ENCODE measurements around the gene CLEC4A.
A peak's percentile ranks its signal among the peaks of the same experiment; 100 is the strongest.
"Not testable (repeated sequence)": the region's sequence is repeated elsewhere in the genome, so short reads cannot be mapped to it uniquely, and the experiment has no call there.

Gene CLEC4A

GRCh38 chr12:8089716-8090115 lies 33.7 kb upstream of the CLEC4A start:
- Histone ChIP-seq H3K4me3 (ENCODE audit: low read depth, low read length) (no peak overlapping the region), H3K36me3 (peaks cover 59% of the 10 kb centered on the region), H3K27me3 (ENCODE audit: insufficient read depth, low read depth, severe bottlenecking) (no peaks in the 10 kb centered on the region), H3K27ac (no peak overlapping the region), H3K9me3 (ENCODE audit: severe bottlenecking) (no peaks in the 10 kb centered on the region)
- no peak for DNase-seq
- TF ChIP-seq, protein P1, sequence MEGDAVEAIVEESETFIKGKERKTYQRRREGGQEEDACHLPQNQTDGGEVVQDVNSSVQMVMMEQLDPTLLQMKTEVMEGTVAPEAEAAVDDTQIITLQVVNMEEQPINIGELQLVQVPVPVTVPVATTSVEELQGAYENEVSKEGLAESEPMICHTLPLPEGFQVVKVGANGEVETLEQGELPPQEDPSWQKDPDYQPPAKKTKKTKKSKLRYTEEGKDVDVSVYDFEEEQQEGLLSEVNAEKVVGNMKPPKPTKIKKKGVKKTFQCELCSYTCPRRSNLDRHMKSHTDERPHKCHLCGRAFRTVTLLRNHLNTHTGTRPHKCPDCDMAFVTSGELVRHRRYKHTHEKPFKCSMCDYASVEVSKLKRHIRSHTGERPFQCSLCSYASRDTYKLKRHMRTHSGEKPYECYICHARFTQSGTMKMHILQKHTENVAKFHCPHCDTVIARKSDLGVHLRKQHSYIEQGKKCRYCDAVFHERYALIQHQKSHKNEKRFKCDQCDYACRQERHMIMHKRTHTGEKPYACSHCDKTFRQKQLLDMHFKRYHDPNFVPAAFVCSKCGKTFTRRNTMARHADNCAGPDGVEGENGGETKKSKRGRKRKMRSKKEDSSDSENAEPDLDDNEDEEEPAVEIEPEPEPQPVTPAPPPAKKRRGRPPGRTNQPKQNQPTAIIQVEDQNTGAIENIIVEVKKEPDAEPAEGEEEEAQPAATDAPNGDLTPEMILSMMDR (IDR thresholded peaks at IDR 0.05; ENCODE audit: low read depth, low read length) = no peak

GRCh38 chr12:8093291-8093690 lies 30.1 kb upstream of the CLEC4A start:
- Histone ChIP-seq H3K36me3 (peaks cover 66% of the 10 kb centered on the region), H3K27me3 (ENCODE audit: insufficient read depth, low read depth, severe bottlenecking) (no peaks in the 10 kb centered on the region)
- TF ChIP-seq, protein P1 (IDR thresholded peaks at IDR 0.05; ENCODE audit: low read depth, low read length) = no peak

DNA sequence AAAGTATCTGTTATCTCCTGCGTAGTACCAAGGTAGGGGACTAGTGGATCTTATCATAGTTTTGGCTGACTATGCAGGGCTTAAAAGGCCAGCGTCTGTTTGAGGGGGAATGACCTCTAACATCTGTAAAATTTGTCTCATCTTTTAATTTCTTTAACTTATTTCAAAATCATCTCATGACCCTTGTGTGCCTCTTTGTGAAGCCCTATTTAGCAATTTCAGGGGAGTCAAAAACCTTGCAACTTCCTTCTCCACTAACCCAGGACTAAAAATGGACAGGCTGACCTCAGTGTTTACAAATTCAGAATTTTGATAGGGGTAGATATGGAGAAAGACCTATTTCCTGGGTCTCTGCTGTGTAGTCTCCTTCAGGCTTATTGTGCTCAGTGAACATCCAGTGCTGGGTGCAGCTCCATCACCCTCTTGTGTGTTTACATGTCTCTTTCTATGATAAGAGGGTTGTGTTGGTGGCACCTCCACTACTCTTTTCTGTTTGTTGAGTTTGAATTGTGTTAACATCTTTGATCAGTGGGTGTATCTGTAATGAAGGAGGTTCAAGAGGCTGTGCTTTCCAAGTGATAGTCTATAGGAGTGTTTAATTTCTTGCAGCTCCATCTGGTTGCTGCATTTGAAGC lies 27.0 kb upstream of the CLEC4A start:
- no peak overlapping the region for H3K4me3 ChIP-seq (ENCODE audit: low read depth, low read length)
- H3K27ac ChIP-seq = no peak overlapping the region
- TF ChIP-seq, protein P1 (IDR thresholded peaks at IDR 0.05; ENCODE audit: low read depth, low read length) = no peak
- H3K27me3 ChIP-seq (ENCODE audit: insufficient read depth, low read depth, severe bottlenecking) = no peaks in the 10 kb centered on the region
- H3K9me3 ChIP-seq (ENCODE audit: severe bottlenecking) = no peaks in the 10 kb centered on the region
- peaks cover 53% of the 10 kb centered on the region for H3K36me3 ChIP-seq
- no peak for DNase-seq

More at GRCh38 chr12:8093291-8093690, 30.1 kb upstream of the CLEC4A start:
- no peak for DNase-seq
- Histone ChIP-seq H3K4me3 (ENCODE audit: low read depth, low read length) (no peak overlapping the region), H3K9me3 (ENCODE audit: severe bottlenecking) (no peaks in the 10 kb centered on the region), H3K27ac (no peak overlapping the region)

GRCh38 chr12:8099235-8099634 lies 24.2 kb upstream of the CLEC4A start:
- H3K36me3 ChIP-seq = peaks cover 26% of the 10 kb centered on the region
- H3K27me3 ChIP-seq (ENCODE audit: insufficient read depth, low read depth, severe bottlenecking) = no peaks in the 10 kb centered on the region
- H3K4me3 ChIP-seq (ENCODE audit: low read depth, low read length) = no peak overlapping the region
- H3K9me3 ChIP-seq (ENCODE audit: severe bottlenecking) = no peaks in the 10 kb centered on the region
- DNase-seq = no peak
- TF ChIP-seq, protein P1 (IDR thresholded peaks at IDR 0.05; ENCODE audit: low read depth, low read length) = no peak
- no peak overlapping the region for H3K27ac ChIP-seq

DNA sequence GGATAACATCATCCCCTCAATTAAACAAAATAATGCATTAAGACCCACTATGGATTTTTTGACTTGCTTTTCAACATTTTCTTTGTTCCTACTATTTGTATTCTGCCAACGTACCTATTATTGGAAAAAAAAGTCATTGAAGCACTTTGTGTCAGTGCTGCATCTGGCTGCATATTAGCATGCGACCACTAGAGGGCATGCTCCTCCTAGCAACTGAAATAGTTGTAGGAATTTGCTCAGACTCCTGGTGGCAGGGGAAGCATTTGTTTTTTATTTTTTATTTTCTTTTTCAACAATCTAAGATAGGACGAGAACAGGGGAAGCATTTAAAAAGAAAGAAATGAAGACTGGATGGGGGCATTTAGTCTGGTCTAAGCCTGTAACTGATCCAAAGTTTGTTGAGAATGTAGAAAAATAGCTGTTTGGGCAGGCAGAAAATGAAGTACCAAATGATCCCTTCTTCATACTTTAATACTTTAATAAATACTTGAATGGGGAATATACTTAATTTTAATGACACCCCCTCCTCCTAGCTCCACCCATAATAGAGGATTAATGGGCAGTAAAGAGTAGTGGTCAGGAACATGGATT lies 14.5 kb upstream of the CLEC4A start:
- Histone ChIP-seq H3K36me3 (no peaks in the 10 kb centered on the region), H3K27ac (no peak overlapping the region), H3K4me3 (ENCODE audit: low read depth, low read length) (no peak overlapping the region), H3K9me3 (ENCODE audit: severe bottlenecking) (no peaks in the 10 kb centered on the region), H3K27me3 (ENCODE audit: insufficient read depth, low read depth, severe bottlenecking) (no peaks in the 10 kb centered on the region)
- peak; percentile 71 for DNase-seq
- TF ChIP-seq, protein P1 (IDR thresholded peaks at IDR 0.05; ENCODE audit: low read depth, low read length) = peak; percentile 76

GRCh38 chr12:8113117-8113516 lies 10.3 kb upstream of the CLEC4A start:
- not testable (repeated sequence) for H3K27me3 ChIP-seq (ENCODE audit: insufficient read depth, low read depth, severe bottlenecking); DNase-seq; H3K27ac ChIP-seq; H3K4me3 ChIP-seq (ENCODE audit: low read depth, low read length); H3K9me3 ChIP-seq (ENCODE audit: severe bottlenecking); H3K36me3 ChIP-seq
